Prostate gland (tissue), 2 donors: ENCODE results near the gene BAZ1B.
"Not testable (repeated sequence)": the region's sequence is repeated elsewhere in the genome, so short reads cannot be mapped to it uniquely, and the experiment has no call there.

Source experiments
- CTCF ChIP-seq, 4 experiments: fragments of 200-600 bp in 2 of 4; fragments of 450-650 bp in 2 of 4; sonication (generic) in 2 of 4; IDR thresholded peaks; 1 replicate in 3 of 4; 2 replicates in 1 of 4; pipeline ENCODE4 v1.5.1; 2016 to 2019; ENCODE audit warnings: antibody characterized with exemption in 4 of 4, mild to moderate bottlenecking in 2 of 4, moderate library complexity in 2 of 4
- POLR2A ChIP-seq: fragments of 450-650 bp; IDR thresholded peaks from one replicate; pipeline ENCODE4 v1.6.1; 2016; ENCODE audit warnings: antibody characterized with exemption, mild to moderate bottlenecking
- POLR2AphosphoS5 ChIP-seq: sonication (generic); formaldehyde crosslinking; IDR thresholded peaks from one replicate; pipeline ENCODE4 v1.6.1; 2017; ENCODE audit warnings: antibody characterized with exemption

GRCh38 chr7:73467046-73467445, 55.0 kb downstream of the BAZ1B start:
- not testable (repeated sequence) for TF ChIP-seq CTCF (IDR thresholded peaks at IDR 0.05); POLR2A; POLR2AphosphoS5
